Mesendoderm (in vitro differentiated cells): ENCODE results near the gene CLIP2.
"Not testable (repeated sequence)": the region's sequence is repeated elsewhere in the genome, so short reads cannot be mapped to it uniquely, and the experiment has no call there.

Experiments
- DNase-seq: peaks from one replicate; pipeline ENCODE4 v3.0.0; 2013
- H2AK5ac ChIP-seq: 2 replicates; pipeline ENCODE4 v1.6.1; 2013; ENCODE audit warnings: low read length, inconsistent platforms
- H2BK120ac ChIP-seq: 2 replicates; pipeline ENCODE4 v1.6.1; 2013; ENCODE audit warnings: low read depth, mild to moderate bottlenecking, low read length, moderate library complexity, mixed read lengths
- H2BK15ac ChIP-seq: replicated peaks from 2 replicates; pipeline ENCODE4 v1.6.1; 2013; ENCODE audit warnings: low read depth, mild to moderate bottlenecking, moderate library complexity
- H2BK5ac ChIP-seq: 2 replicates; pipeline ENCODE4 v1.6.1; 2013; ENCODE audit warnings: low read length, inconsistent platforms
- H3K18ac ChIP-seq: 2 replicates; pipeline ENCODE4 v1.6.1; 2013; ENCODE audit warnings: mild to moderate bottlenecking, low read length, mixed read lengths
- H3K23ac ChIP-seq: one replicate; pipeline ENCODE4 v1.6.1; 2013; ENCODE audit warnings: low read length
- H3K27ac ChIP-seq: 2 replicates; pipeline ENCODE4 v1.5.1; 2013; ENCODE audit warnings: low read depth, mild to moderate bottlenecking, inconsistent platforms, low read length, moderate library complexity
- H3K27me3 ChIP-seq: 2 replicates; pipeline ENCODE4 v1.6.1; 2013; ENCODE audit warnings: low read length, control low read depth, mild to moderate bottlenecking, inconsistent platforms; ENCODE audit not compliant: insufficient read depth, poor library complexity
- H3K36me3 ChIP-seq: 2 replicates; pipeline ENCODE4 v1.6.1; 2013; ENCODE audit warnings: low read length, inconsistent platforms; ENCODE audit not compliant: control insufficient read depth, insufficient read depth
- H3K4ac ChIP-seq: one replicate; pipeline ENCODE4 v1.6.1; 2013; ENCODE audit warnings: low read depth, mild to moderate bottlenecking, low read length, moderate library complexity
- H3K4me1 ChIP-seq: 2 replicates; pipeline ENCODE4 v1.6.1; 2013; ENCODE audit warnings: low read depth, low read length, inconsistent platforms; ENCODE audit not compliant: control insufficient read depth
- H3K4me2 ChIP-seq: 2 replicates; pipeline ENCODE4 v1.6.1; 2013; ENCODE audit warnings: low read length
- H3K4me3 ChIP-seq: 2 replicates; pipeline ENCODE4 v1.5.1; 2013; ENCODE audit warnings: mild to moderate bottlenecking, low read length
- H3K56ac ChIP-seq: one replicate; pipeline ENCODE4 v1.6.1; 2013; ENCODE audit warnings: low read length
- H3K79me1 ChIP-seq: 2 replicates; pipeline ENCODE4 v1.6.1; 2013; ENCODE audit warnings: low read length, inconsistent platforms
- H3K79me2 ChIP-seq: 2 replicates; pipeline ENCODE4 v1.6.1; 2013; ENCODE audit warnings: mild to moderate bottlenecking, low read length; ENCODE audit not compliant: control insufficient read depth, insufficient read depth
- H3K9ac ChIP-seq: 2 replicates; pipeline ENCODE4 v1.6.1; 2013; ENCODE audit warnings: low read length, inconsistent platforms
- H4K5ac ChIP-seq: one replicate; pipeline ENCODE4 v1.6.1; 2013; ENCODE audit warnings: low read length
- H4K8ac ChIP-seq: one replicate; pipeline ENCODE4 v1.6.1; 2013; ENCODE audit warnings: low read depth, mild to moderate bottlenecking, control low read depth, low read length, moderate library complexity
- WGBS: extraction: QIAGEN DNeasy Blood & Tissue Kit; methylation state at CpG from one replicate; pipeline ENCODE4 v1.1.7; 2013; ENCODE audit warnings: low lambda C conversion rate, missing lambda C conversion rate; ENCODE audit not compliant: insufficient coverage; ENCODE audit errors: extremely low coverage; 5-methylcytosine and 5-hydroxymethylcytosine counted together

Gene CLIP2

GRCh38 chr7:74420006-74420405 lies 130.8 kb downstream of the CLIP2 start:
- H3K4ac ChIP-seq: no peak overlapping the region
- no CpG with 5 or more reads among the region's 4 CpGs for WGBS

GRCh38 chr7:74424291-74424880 lies 135.2 kb downstream of the CLIP2 start:
- Histone ChIP-seq H3K79me1 (no peaks in the 10 kb centered on the region), H3K23ac (no peak overlapping the region), H3K56ac (no peak overlapping the region), H2BK120ac (no peak overlapping the region), H2BK5ac (no peak overlapping the region), H3K4ac (no peak overlapping the region), H3K4me2 (no peak overlapping the region), H3K27ac (no peak overlapping the region), H3K4me3 (no peak overlapping the region), H2BK15ac (no peak overlapping the region), H3K27me3 (no peaks in the 10 kb centered on the region), H3K36me3 (no peaks in the 10 kb centered on the region), H3K18ac (no peak overlapping the region), H2AK5ac (no peak overlapping the region), H3K9ac (no peak overlapping the region), H4K5ac (no peak overlapping the region), H3K79me2 (no peaks in the 10 kb centered on the region), H4K8ac (no peak overlapping the region), H3K4me1 (no peaks in the 10 kb centered on the region)
- DNase-seq: no peak
- no CpG with 5 or more reads among the region's 10 CpGs for WGBS

More at GRCh38 chr7:74420006-74420405, 130.8 kb downstream of the CLIP2 start:
- Histone ChIP-seq H3K4me1 (no peaks in the 10 kb centered on the region), H3K9ac (no peak overlapping the region), H2BK15ac (no peak overlapping the region), H3K56ac (no peak overlapping the region), H3K36me3 (no peaks in the 10 kb centered on the region), H4K8ac (no peak overlapping the region), H2AK5ac (no peak overlapping the region), H3K23ac (no peak overlapping the region), H4K5ac (no peak overlapping the region), H2BK5ac (no peak overlapping the region), H3K27ac (no peak overlapping the region), H3K79me1 (no peaks in the 10 kb centered on the region), H2BK120ac (no peak overlapping the region), H3K79me2 (no peaks in the 10 kb centered on the region), H3K4me3 (no peak overlapping the region), H3K27me3 (no peaks in the 10 kb centered on the region), H3K18ac (no peak overlapping the region), H3K4me2 (no peak overlapping the region)
- no peak for DNase-seq

GRCh38 chr7:74428023-74428422 lies 138.8 kb downstream of the CLIP2 start:
- no peaks in the 10 kb centered on the region for H3K36me3 ChIP-seq
- no peaks in the 10 kb centered on the region for H3K79me1 ChIP-seq
- H3K4me1 ChIP-seq: no peaks in the 10 kb centered on the region
- H3K9ac ChIP-seq: no peak overlapping the region
- no peak overlapping the region for H3K23ac ChIP-seq
- no peak overlapping the region for H2BK120ac ChIP-seq
- H3K27ac ChIP-seq: no peak overlapping the region
- no peak overlapping the region for H3K18ac ChIP-seq
- no peak overlapping the region for H2AK5ac ChIP-seq
- no peak overlapping the region for H2BK15ac ChIP-seq
- H3K79me2 ChIP-seq: no peaks in the 10 kb centered on the region
- H4K5ac ChIP-seq: no peak overlapping the region
- H4K8ac ChIP-seq: no peak overlapping the region
- H3K4ac ChIP-seq: no peak overlapping the region
- H3K27me3 ChIP-seq: no peaks in the 10 kb centered on the region
- H3K4me2 ChIP-seq: no peak overlapping the region
- no peak overlapping the region for H2BK5ac ChIP-seq
- DNase-seq: peak; percentile 59
- no peak overlapping the region for H3K56ac ChIP-seq
- WGBS: no CpG with 5 or more reads among the region's 4 CpGs
- H3K4me3 ChIP-seq: no peak overlapping the region

- Histone ChIP-seq H3K79me2 (no peaks in the 10 kb centered on the region), H3K27ac (no peak overlapping the region)
- WGBS: no CpG with 5 or more reads among the region's 17 CpGs
Observed at GRCh38 chr7:74429153-74429747, 140.0 kb downstream of the CLIP2 start.

GRCh38 chr7:74430409-74430808 lies 141.2 kb downstream of the CLIP2 start:
- not testable (repeated sequence) for H3K79me1 ChIP-seq, H3K36me3 ChIP-seq, H3K56ac ChIP-seq, H3K79me2 ChIP-seq, H3K18ac ChIP-seq, H4K5ac ChIP-seq, H3K4me3 ChIP-seq, H3K27me3 ChIP-seq, H2AK5ac ChIP-seq, H3K4me1 ChIP-seq, H2BK15ac ChIP-seq, H4K8ac ChIP-seq, H2BK120ac ChIP-seq, H2BK5ac ChIP-seq, H3K4ac ChIP-seq, H3K23ac ChIP-seq, H3K4me2 ChIP-seq, DNase-seq, H3K27ac ChIP-seq, H3K9ac ChIP-seq
- WGBS: no CpG with 5 or more reads among the region's 9 CpGs

More at GRCh38 chr7:74429153-74429747, 140.0 kb downstream of the CLIP2 start:
- Histone ChIP-seq H2AK5ac (no peak overlapping the region), H3K18ac (no peak overlapping the region), H2BK5ac (peak overlapping the region; percentile 20), H3K4ac (no peak overlapping the region), H2BK120ac (no peak overlapping the region), H3K23ac (no peak overlapping the region), H3K56ac (peak overlapping the region; percentile 30), H4K5ac (no peak overlapping the region), H3K27me3 (no peaks in the 10 kb centered on the region), H3K9ac (no peak overlapping the region), H3K4me1 (no peaks in the 10 kb centered on the region), H4K8ac (no peak overlapping the region), H3K4me3 (no peak overlapping the region), H3K36me3 (no peaks in the 10 kb centered on the region), H2BK15ac (no peak overlapping the region), H3K4me2 (no peak overlapping the region), H3K79me1 (no peaks in the 10 kb centered on the region)
- peak; percentile 88 for DNase-seq
